ENCODE measurements around the gene CCDC157. TPM values are rescaled to one million over a fixed set of nuclear protein-coding genes. Genes with fewer than 3 reads are reported as not detected.

CCDC157 gene
- total and polyA plus RNA-seq, 9 of the 15 experiments (the other 6 are each of a cell fraction or from before 2014, with no cell fraction given) = 0.04 to 1.3 (median 0.68) TPM

- TF ChIP-seq PHF8 (IDR thresholded peaks at IDR 0.05; ENCODE audit: borderline replicate concordance, low read length) (no peak), NR3C1 (CRISPR knock-in tag; IDR thresholded peaks at IDR 0.05) (no peak), ZBTB43 (CRISPR knock-in tag; IDR thresholded peaks at IDR 0.05) (no peak), ZFP1 (CRISPR knock-in tag; IDR thresholded peaks at IDR 0.05) (no peak)
- TF ChIP-seq, protein P1, sequence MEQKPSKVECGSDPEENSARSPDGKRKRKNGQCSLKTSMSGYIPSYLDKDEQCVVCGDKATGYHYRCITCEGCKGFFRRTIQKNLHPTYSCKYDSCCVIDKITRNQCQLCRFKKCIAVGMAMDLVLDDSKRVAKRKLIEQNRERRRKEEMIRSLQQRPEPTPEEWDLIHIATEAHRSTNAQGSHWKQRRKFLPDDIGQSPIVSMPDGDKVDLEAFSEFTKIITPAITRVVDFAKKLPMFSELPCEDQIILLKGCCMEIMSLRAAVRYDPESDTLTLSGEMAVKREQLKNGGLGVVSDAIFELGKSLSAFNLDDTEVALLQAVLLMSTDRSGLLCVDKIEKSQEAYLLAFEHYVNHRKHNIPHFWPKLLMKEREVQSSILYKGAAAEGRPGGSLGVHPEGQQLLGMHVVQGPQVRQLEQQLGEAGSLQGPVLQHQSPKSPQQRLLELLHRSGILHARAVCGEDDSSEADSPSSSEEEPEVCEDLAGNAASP (IDR thresholded peaks at IDR 0.05) = no peak
Measured at GRCh38 chr22:30371981-30372380, 15.2 kb downstream of the CCDC157 start (continued).

- POLR2A ChIA-PET = interaction anchor here (2.4 kb wide), 1 partner anchor 9 kb away, joined by 9 read pairs; no protein-coding TSS in a partner anchor
Measured at GRCh38 chr22:30372915-30373314, 16.1 kb downstream of the CCDC157 start.

More at GRCh38 chr22:30372915-30373314, 16.1 kb downstream of the CCDC157 start:
- Histone ChIP-seq H3K79me2 (ENCODE audit: control insufficient read depth, insufficient read depth, low read length) (no peaks in the 10 kb centered on the region), H3K9ac (ENCODE audit: insufficient read depth in 1 of 2, low read depth in 2 of 2, low read length in 2 of 2) (no peak overlapping the region), H3K27me3 (ENCODE audit: control insufficient read depth in 2 of 2, insufficient read depth in 2 of 2, low read length in 2 of 2) (no peaks in the 10 kb centered on the region; a peak in 1 of 5 replicates), H3K27ac (ENCODE audit: extremely low read depth, low read depth, low read length) (no peak overlapping the region), H3K4me1 (replicated peaks in 1 of 2; ENCODE audit: control insufficient read depth in 2 of 2, insufficient read depth in 2 of 2, low read length in 2 of 2) (peaks cover 0 to 15% of the 10 kb centered on the region in 2 experiments; a peak in 2 of 5 replicates), H3K9me3 (replicated peaks; ENCODE audit: control insufficient read depth, insufficient read depth, low read depth, low read length) (no peaks in the 10 kb centered on the region), H4K20me1 (replicated peaks; ENCODE audit: control insufficient read depth, insufficient read depth, low read length) (no peaks in the 10 kb centered on the region), H3K36me3 (ENCODE audit: control insufficient read depth, insufficient read depth, low read length) (no peaks in the 10 kb centered on the region), H3K4me2 (ENCODE audit: insufficient read depth, low read length) (no peak overlapping the region), H3K9me1 (ENCODE audit: control insufficient read depth, insufficient read depth, low read length) (no peaks in the 10 kb centered on the region), H3K4me3 (no peak overlapping the region), H2AFZ (ENCODE audit: low read depth, low read length) (no peak overlapping the region)
- WGBS (ENCODE audit: insufficient coverage, low coverage, missing lambda C conversion rate) = 28% methylated on average over 6 of the region's 8 CpGs
- no peak for FAIRE-seq
- DNase-seq (ENCODE audit: extremely low read depth in 1 of 4, low spot score in 3 of 4) = no peak
- no TSS peak for BruUV-seq (replicated peaks)
- no peak for TF ChIP-seq RFX7 (CRISPR knock-in tag; IDR thresholded peaks at IDR 0.05)
- no peak for TF ChIP-seq SMAD1 (IDR thresholded peaks at IDR 0.05; ENCODE audit: low read depth, low read length, partially characterized antibody)
- no peak for TF ChIP-seq SNRNP70 (optimal IDR thresholded peaks at IDR 0.05; ENCODE audit: low read depth, low read length)
- no peak for ATAC-seq
- CTCF ChIA-PET (ENCODE audit: low intra/inter-chr PET ratio) = no interaction called here
- in situ Hi-C loops (cut with MboI) (no loop called here), intact Hi-C loops (cut with micrococcal nuclease) (no loop called here)
